ENCODE data around the gene CCDC9B. TPM values are rescaled to one million over a fixed set of nuclear protein-coding genes. Genes with fewer than 3 reads are reported as not detected.

Gene CCDC9B
- total and polyA plus RNA-seq, 4 donors: 1.8 to 7.5 (median 4.4) TPM

GRCh38 chr15:40379374-40379773 lies 38.6 kb upstream of the CCDC9B start:
- WGBS (ENCODE audit: insufficient coverage): no CpG with 5 or more reads among the region's 4 CpGs
- no peak for DNase-seq (ENCODE audit: low read depth in 4 of 6, low spot score in 6 of 6)
- H3K9me3 ChIP-seq (ENCODE audit: control insufficient read depth, insufficient read depth, low read length): no peaks in the 10 kb centered on the region
- H3K27ac ChIP-seq (ENCODE audit: low read depth, low read length): no peak overlapping the region
- H3K4me1 ChIP-seq (ENCODE audit: control insufficient read depth, insufficient read depth, low read length): peaks cover 12% of the 10 kb centered on the region
- no peaks in the 10 kb centered on the region for H3K27me3 ChIP-seq (ENCODE audit: control insufficient read depth, insufficient read depth, low read length)
- H3K36me3 ChIP-seq (ENCODE audit: control insufficient read depth, insufficient read depth, low read length): no peaks in the 10 kb centered on the region
- no peak overlapping the region for H3K4me3 ChIP-seq (ENCODE audit: low read depth, low read length)

GRCh38 chr15:40377606-40378005 lies 36.9 kb upstream of the CCDC9B start:
- 75% methylated on average over 3 of the region's 3 CpGs for WGBS (ENCODE audit: insufficient coverage)
- no peaks in the 10 kb centered on the region for H3K4me1 ChIP-seq (ENCODE audit: control insufficient read depth, insufficient read depth, low read length)
- DNase-seq (ENCODE audit: low read depth in 4 of 6, low spot score in 6 of 6): no peak

GRCh38 chr15:40372981-40373380 lies 32.2 kb upstream of the CCDC9B start:
- Histone ChIP-seq H3K9me3 (ENCODE audit: control insufficient read depth, insufficient read depth, low read length) (no peaks in the 10 kb centered on the region), H3K36me3 (ENCODE audit: control insufficient read depth, insufficient read depth, low read length) (peaks cover 25% of the 10 kb centered on the region), H3K27me3 (ENCODE audit: control insufficient read depth, insufficient read depth, low read length) (no peaks in the 10 kb centered on the region), H3K4me1 (ENCODE audit: control insufficient read depth, insufficient read depth, low read length) (peaks cover 18% of the 10 kb centered on the region), H3K4me3 (ENCODE audit: low read depth, low read length) (no peak overlapping the region), H3K27ac (ENCODE audit: low read depth, low read length) (no peak overlapping the region)
- no CpG with 5 or more reads among the region's 2 CpGs for WGBS (ENCODE audit: insufficient coverage)
- DNase-seq (ENCODE audit: low read depth in 4 of 6, low spot score in 6 of 6): no peak

More at GRCh38 chr15:40377606-40378005, 36.9 kb upstream of the CCDC9B start:
- Histone ChIP-seq H3K36me3 (ENCODE audit: control insufficient read depth, insufficient read depth, low read length) (no peaks in the 10 kb centered on the region), H3K4me3 (ENCODE audit: low read depth, low read length) (no peak overlapping the region), H3K9me3 (ENCODE audit: control insufficient read depth, insufficient read depth, low read length) (no peaks in the 10 kb centered on the region), H3K27ac (ENCODE audit: low read depth, low read length) (no peak overlapping the region), H3K27me3 (ENCODE audit: control insufficient read depth, insufficient read depth, low read length) (no peaks in the 10 kb centered on the region)

GRCh38 chr15:40369971-40370370 lies 29.2 kb upstream of the CCDC9B start:
- no peak for DNase-seq (ENCODE audit: low read depth in 4 of 6, low spot score in 6 of 6)
- Histone ChIP-seq H3K27me3 (ENCODE audit: control insufficient read depth, insufficient read depth, low read length) (no peaks in the 10 kb centered on the region), H3K27ac (ENCODE audit: low read depth, low read length) (no peak overlapping the region), H3K4me3 (ENCODE audit: low read depth, low read length) (no peak overlapping the region), H3K4me1 (ENCODE audit: control insufficient read depth, insufficient read depth, low read length) (peaks cover 40% of the 10 kb centered on the region), H3K36me3 (ENCODE audit: control insufficient read depth, insufficient read depth, low read length) (peaks cover 46% of the 10 kb centered on the region), H3K9me3 (ENCODE audit: control insufficient read depth, insufficient read depth, low read length) (no peaks in the 10 kb centered on the region)
- WGBS (ENCODE audit: insufficient coverage): 75% methylated on average over 13 of the region's 13 CpGs

GRCh38 chr15:40369474-40369869 lies 28.7 kb upstream of the CCDC9B start:
- Histone ChIP-seq H3K9me3 (ENCODE audit: control insufficient read depth, insufficient read depth, low read length) (no peaks in the 10 kb centered on the region), H3K4me3 (ENCODE audit: low read depth, low read length) (no peak overlapping the region), H3K36me3 (ENCODE audit: control insufficient read depth, insufficient read depth, low read length) (peaks cover 51% of the 10 kb centered on the region), H3K4me1 (ENCODE audit: control insufficient read depth, insufficient read depth, low read length) (peaks cover 40% of the 10 kb centered on the region), H3K27ac (ENCODE audit: low read depth, low read length) (no peak overlapping the region), H3K27me3 (ENCODE audit: control insufficient read depth, insufficient read depth, low read length) (no peaks in the 10 kb centered on the region)
- no peak for DNase-seq (ENCODE audit: low read depth in 4 of 6, low spot score in 6 of 6)
- WGBS (ENCODE audit: insufficient coverage): 89% methylated on average over 10 of the region's 10 CpGs

GRCh38 chr15:40368719-40369473 lies 28.2 kb upstream of the CCDC9B start:
- Histone ChIP-seq H3K9me3 (ENCODE audit: control insufficient read depth, insufficient read depth, low read length) (no peaks in the 10 kb centered on the region), H3K27me3 (ENCODE audit: control insufficient read depth, insufficient read depth, low read length) (no peaks in the 10 kb centered on the region), H3K4me3 (ENCODE audit: low read depth, low read length) (no peak overlapping the region), H3K27ac (ENCODE audit: low read depth, low read length) (no peak overlapping the region), H3K36me3 (ENCODE audit: control insufficient read depth, insufficient read depth, low read length) (peaks cover 57% of the 10 kb centered on the region), H3K4me1 (ENCODE audit: control insufficient read depth, insufficient read depth, low read length) (peaks cover 40% of the 10 kb centered on the region)
- 94% methylated on average over 24 of the region's 24 CpGs for WGBS (ENCODE audit: insufficient coverage)
- no peak for DNase-seq (ENCODE audit: low read depth in 4 of 6, low spot score in 6 of 6)

GRCh38 chr15:40367686-40368611 lies 27.2 kb upstream of the CCDC9B start:
- no peak overlapping the region for H3K27ac ChIP-seq (ENCODE audit: low read depth, low read length)
- H3K36me3 ChIP-seq (ENCODE audit: control insufficient read depth, insufficient read depth, low read length): peaks cover 62% of the 10 kb centered on the region
- 12% methylated on average over 91 of the region's 91 CpGs for WGBS (ENCODE audit: insufficient coverage)
- peaks cover 40% of the 10 kb centered on the region for H3K4me1 ChIP-seq (ENCODE audit: control insufficient read depth, insufficient read depth, low read length)
- H3K4me3 ChIP-seq (ENCODE audit: low read depth, low read length): no peak overlapping the region
- peak in 3 of 6 donors; percentile 54 to 92 (median 83) for DNase-seq (ENCODE audit: low read depth in 4 of 6, low spot score in 6 of 6)
- H3K27me3 ChIP-seq (ENCODE audit: control insufficient read depth, insufficient read depth, low read length): no peaks in the 10 kb centered on the region
- no peaks in the 10 kb centered on the region for H3K9me3 ChIP-seq (ENCODE audit: control insufficient read depth, insufficient read depth, low read length)

- no peaks in the 10 kb centered on the region for H3K9me3 ChIP-seq (ENCODE audit: control insufficient read depth, insufficient read depth, low read length)
- 70% methylated on average over 5 of the region's 5 CpGs for WGBS (ENCODE audit: insufficient coverage)
- no peak overlapping the region for H3K4me3 ChIP-seq (ENCODE audit: low read depth, low read length)
- H3K27ac ChIP-seq (ENCODE audit: low read depth, low read length): no peak overlapping the region
- H3K27me3 ChIP-seq (ENCODE audit: control insufficient read depth, insufficient read depth, low read length): no peaks in the 10 kb centered on the region
- peaks cover 40% of the 10 kb centered on the region for H3K4me1 ChIP-seq (ENCODE audit: control insufficient read depth, insufficient read depth, low read length)
- peaks cover 62% of the 10 kb centered on the region for H3K36me3 ChIP-seq (ENCODE audit: control insufficient read depth, insufficient read depth, low read length)
- no peak for DNase-seq (ENCODE audit: low read depth in 4 of 6, low spot score in 6 of 6)
Measured at GRCh38 chr15:40367371-40367685, 26.6 kb upstream of the CCDC9B start.

GRCh38 chr15:40366457-40367370 lies 26.0 kb upstream of the CCDC9B start:
- no peak overlapping the region for H3K4me3 ChIP-seq (ENCODE audit: low read depth, low read length)
- no peaks in the 10 kb centered on the region for H3K9me3 ChIP-seq (ENCODE audit: control insufficient read depth, insufficient read depth, low read length)
- peaks cover 63% of the 10 kb centered on the region for H3K36me3 ChIP-seq (ENCODE audit: control insufficient read depth, insufficient read depth, low read length)
- WGBS (ENCODE audit: insufficient coverage): 51% methylated on average over 14 of the region's 14 CpGs
- DNase-seq (ENCODE audit: low read depth in 4 of 6, low spot score in 6 of 6): peak in 2 of 6 donors; percentile 57 to 83
- H3K4me1 ChIP-seq (ENCODE audit: control insufficient read depth, insufficient read depth, low read length): peaks cover 40% of the 10 kb centered on the region
- H3K27me3 ChIP-seq (ENCODE audit: control insufficient read depth, insufficient read depth, low read length): no peaks in the 10 kb centered on the region
- no peak overlapping the region for H3K27ac ChIP-seq (ENCODE audit: low read depth, low read length)

Data from spinal cord (tissue), 10 donors.